Endothelial cell of umbilical vein (primary cell): ENCODE measurements around the gene GLYATL3. TPM values are rescaled to one million over a fixed set of nuclear protein-coding genes. Genes with fewer than 3 reads are reported as not detected.

ENCODE experiments used
- BruUV-seq: library from RNA; stranded (reverse); fragments of 400-500 nt; replicated peaks from 2 replicates; lab custom pipeline; 2021; lab: Mats Ljungman, UMichigan
- CTCF ChIA-PET: fragments of 300-600, 350-600 bp; sonication (Branson Sonifier 250); formaldehyde crosslinking; loops from one replicate; lab custom pipeline; 2021; ENCODE audit warnings: antibody characterized with exemption, inconsistent platforms; lab: Charles Lee
- POLR2A ChIA-PET: fragments of 300-600, 350-600 bp; sonication (Branson Sonifier 250); formaldehyde crosslinking; loops from one replicate; lab custom pipeline; 2021; ENCODE audit warnings: antibody characterized with exemption, inconsistent platforms; lab: Charles Lee
- DNase-seq: peaks from one replicate; pipeline ENCODE4 v3.0.0-alpha.2; 2011; ENCODE audit warnings: low read depth, low spot score
- FAIRE-seq: peaks from 2 replicates; lab custom pipeline; 2011; peaks lifted over from hg19 to GRCh38; lab: Jason Lieb, UNC
- H2AFZ ChIP-seq: 2 replicates; pipeline ENCODE4 v1.6.0; 2012; ENCODE audit warnings: low read depth, low read length, control low read depth, inconsistent platforms
- H3K27ac ChIP-seq: 2 replicates; pipeline ENCODE4 v1.5.1; 2011; ENCODE audit warnings: low read depth, mild to moderate bottlenecking, control low read depth, low read length, moderate library complexity; ENCODE audit not compliant: insufficient read depth
- H3K27me3 ChIP-seq, 2 experiments: 2 replicates each; pipeline versions ENCODE4 v1.6.0 to v1.6.1; 2011; ENCODE audit warnings: low read length in 2 of 2, mixed read lengths in 1 of 2; ENCODE audit not compliant: control insufficient read depth in 2 of 2, insufficient read depth in 2 of 2
- H3K36me3 ChIP-seq, 2 experiments: 2 replicates in 1 of 2; 3 replicates in 1 of 2; pipeline ENCODE4 v1.5.1; 2011; ENCODE audit warnings: low read length in 2 of 2, mild to moderate bottlenecking in 1 of 2, moderate library complexity in 1 of 2; ENCODE audit not compliant: control insufficient read depth in 2 of 2, insufficient read depth in 2 of 2; ENCODE audit errors: extremely low read depth in 1 of 2
- H3K4me1 ChIP-seq: 3 replicates; pipeline ENCODE4 v1.5.1; 2011; ENCODE audit warnings: mild to moderate bottlenecking, low read length; ENCODE audit not compliant: control insufficient read depth, insufficient read depth; ENCODE audit errors: extremely low read depth
- H3K4me2 ChIP-seq: 2 replicates; pipeline ENCODE4 v1.6.1; 2011; ENCODE audit warnings: low read length, control low read depth, mixed read lengths; ENCODE audit not compliant: insufficient read depth
- H3K4me3 ChIP-seq, 3 experiments: fragments of 200-600 bp in 1 of 3; sonication (generic), shearing (Covaris generic) in 1 of 3; replicated peaks in 1 of 3; 2 replicates each; pipeline ENCODE4 v1.5.1; 2011 to 2016; ENCODE audit warnings: control low read depth in 3 of 3, low read length in 3 of 3, mild to moderate bottlenecking in 2 of 3, inconsistent platforms in 1 of 3, low read depth in 1 of 3, moderate library complexity in 1 of 3; ENCODE audit not compliant: insufficient read depth in 1 of 3
- H3K79me2 ChIP-seq: 2 replicates; pipeline ENCODE4 v1.6.0; 2012; ENCODE audit warnings: low read length, inconsistent platforms; ENCODE audit not compliant: control insufficient read depth, insufficient read depth
- H3K9ac ChIP-seq: replicated peaks from 2 replicates; pipeline ENCODE3; 2011; ENCODE audit warnings: low read length, control low read depth; ENCODE audit not compliant: insufficient read depth; ENCODE audit errors: extremely low read depth
- H3K9me1 ChIP-seq: replicated peaks from 3 replicates; pipeline ENCODE4 v1.6.0; 2011; ENCODE audit warnings: mild to moderate bottlenecking, low read length; ENCODE audit not compliant: control insufficient read depth, insufficient read depth; ENCODE audit errors: extremely low read depth
- H3K9me3 ChIP-seq: replicated peaks from 2 replicates; pipeline ENCODE4 v1.5.1; 2012; ENCODE audit warnings: low read length, inconsistent platforms; ENCODE audit not compliant: control insufficient read depth, insufficient read depth
- H4K20me1 ChIP-seq: replicated peaks from 2 replicates; pipeline ENCODE3; 2011; ENCODE audit warnings: mild to moderate bottlenecking, low read length; ENCODE audit not compliant: control insufficient read depth, insufficient read depth; ENCODE audit errors: extremely low read depth
- CTCF ChIP-seq, 2 donors: IDR thresholded peaks; 1 replicate in 1 of 2; 2 replicates in 1 of 2; pipeline ENCODE4 v1.5.1; 2011; ENCODE audit warnings: low read length in 2 of 2, mild to moderate bottlenecking in 2 of 2, moderate library complexity in 2 of 2, control low read depth in 1 of 2, inconsistent platforms in 1 of 2, low read depth in 1 of 2; ENCODE audit not compliant: insufficient read depth in 1 of 2; ENCODE audit errors: extremely low read depth in 1 of 2
- EZH2 ChIP-seq: IDR thresholded peaks from 2 replicates; pipeline ENCODE4 v1.6.1; 2012; ENCODE audit warnings: borderline replicate concordance, low read depth, mild to moderate bottlenecking, moderate library complexity, low read length, inconsistent platforms; ENCODE audit not compliant: severe bottlenecking
- FOS ChIP-seq: IDR thresholded peaks from 2 replicates; pipeline ENCODE4 v1.6.1; 2011; ENCODE audit warnings: mild to moderate bottlenecking, low read length, moderate library complexity, borderline replicate concordance; ENCODE audit not compliant: insufficient read depth
- GATA2 ChIP-seq: IDR thresholded peaks from 2 replicates; pipeline ENCODE4 v1.7.0; 2011; ENCODE audit warnings: low read depth, mild to moderate bottlenecking, moderate library complexity, mixed read lengths, low read length; ENCODE audit not compliant: insufficient read length, insufficient read depth
- JUN ChIP-seq: IDR thresholded peaks from 2 replicates; pipeline ENCODE4 v1.6.1; 2011; ENCODE audit warnings: borderline replicate concordance, low read depth; ENCODE audit not compliant: insufficient read length, insufficient read depth
- POLR2A ChIP-seq: IDR thresholded peaks from 2 replicates; pipeline ENCODE4 v1.6.1; 2012; ENCODE audit warnings: low read depth, mild to moderate bottlenecking, control low read depth, low read length
- dilution Hi-C: fragments of 300-500 bp; cut with MboI; formaldehyde crosslinking; loops from one replicate; pipeline ENCODE4 v1.15.0; 2019; ENCODE audit warnings: low sequenced_read_pairs; ENCODE audit not compliant: extremely low pct_ligation_motif_present
- intact Hi-C: fragments of 100-400 bp; cut with micrococcal nuclease; formaldehyde crosslinking; loops from one replicate; pipeline ENCODE4 v1.10.0; 2022
- polyA plus RNA-seq, 4 experiments: library from polyadenylated mRNA; depleted of rRNA in 3 of 4; stranded (reverse) in 3 of 4; unstranded in 1 of 4; fragments of >200 nt; gene quantifications; 2 replicates each; pipeline versions ENCODE4 v1.2.1 to v1.2.3, GENCODE V29; 2011 to 2012; ENCODE audit warnings: missing spikeins in 1 of 4
- total RNA-seq: library from RNA; stranded (reverse); gene quantifications from 2 replicates; pipeline ENCODE4 v1.2.3, GENCODE V29; 2021
- TF ChIP-seq, protein P1 (sequence below): IDR thresholded peaks from 2 replicates; pipeline ENCODE4 v1.6.1; 2011; ENCODE audit not compliant: insufficient read depth, insufficient read length

The GLYATL3 gene
- total and polyA plus RNA-seq, 2 donors (not counting 3 experiments of a cell fraction or from before 2014, with no cell fraction given), result not detected

GRCh38 chr6:49453221-49453620 is 46.5 kb upstream of the GLYATL3 start:
- no peaks in the 10 kb centered on the region for H3K27me3 ChIP-seq
- CTCF ChIA-PET, result interaction anchor here (0.7 to 2.1 kb wide), 16 partner anchors 9 to 1665 kb away, joined by 3 to 15 read pairs (median 4); no protein-coding TSS in a partner anchor
- no peaks in the 10 kb centered on the region for H3K79me2 ChIP-seq
- H3K9me3 ChIP-seq, result no peaks in the 10 kb centered on the region
- POLR2A ChIA-PET, result no interaction called here
- dilution Hi-C loops, result no loop called here
- peaks cover 2 to 6% of the 10 kb centered on the region in 2 experiments for H3K36me3 ChIP-seq
- TF ChIP-seq FOS (no peak), GATA2 (no peak), CTCF (IDR thresholded peaks at IDR 0.05; ENCODE audit: extremely low read depth in 1 of 2, insufficient read depth in 1 of 2, low read depth in 1 of 2, low read length in 2 of 2) (peak in 1 of 2 donors; percentile 12), EZH2 (no peak), POLR2A (no peak), JUN (no peak)
- TF ChIP-seq, protein P1, sequence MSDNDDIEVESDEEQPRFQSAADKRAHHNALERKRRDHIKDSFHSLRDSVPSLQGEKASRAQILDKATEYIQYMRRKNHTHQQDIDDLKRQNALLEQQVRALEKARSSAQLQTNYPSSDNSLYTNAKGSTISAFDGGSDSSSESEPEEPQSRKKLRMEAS, result no peak
- no peaks in the 10 kb centered on the region for H3K4me1 ChIP-seq
- H3K4me2 ChIP-seq, result no peak overlapping the region
- no TSS peak for BruUV-seq
- no peak for FAIRE-seq
- DNase-seq, result peak; percentile 8
- H3K4me3 ChIP-seq, result no peak overlapping the region
- intact Hi-C loops, result loop anchor here (1.0 to 2.0 kb wide), 2 partner anchors 154 to 396 kb away; no protein-coding TSS in a partner anchor
- H3K27ac ChIP-seq, result no peak overlapping the region
- no peaks in the 10 kb centered on the region for H3K9me1 ChIP-seq
- no peak overlapping the region for H2AFZ ChIP-seq
- no peak overlapping the region for H3K9ac ChIP-seq
- no peaks in the 10 kb centered on the region for H4K20me1 ChIP-seq
